H9 (cell line): ENCODE measurements around the gene TFAM. TPM values are rescaled to one million over a fixed set of nuclear protein-coding genes. Genes with fewer than 3 reads are reported as not detected.

Experiments
- DNase-seq: peaks from one replicate; pipeline ENCODE4 v3.0.0-alpha.2; 2017
- H2AFZ ChIP-seq: one replicate; pipeline ENCODE4 v1.6.1; 2013; ENCODE audit warnings: mild to moderate bottlenecking, low read length, control low read depth, moderate library complexity
- H2AK5ac ChIP-seq: 2 replicates; pipeline ENCODE4 v1.6.1; 2013; ENCODE audit warnings: low read length, control low read depth, mixed read lengths; ENCODE audit not compliant: insufficient read length
- H2BK120ac ChIP-seq: one replicate; pipeline ENCODE4 v1.6.1; 2013; ENCODE audit warnings: low read depth, mild to moderate bottlenecking, low read length, control low read depth, inconsistent platforms; ENCODE audit not compliant: poor library complexity, severe bottlenecking
- H2BK12ac ChIP-seq: 2 replicates; pipeline ENCODE4 v1.6.1; 2013; ENCODE audit warnings: low read length, control low read depth, mixed read lengths, low read depth; ENCODE audit not compliant: insufficient read length
- H2BK15ac ChIP-seq: 2 replicates; pipeline ENCODE4 v1.6.1; 2013; ENCODE audit warnings: low read depth, low read length, control low read depth
- H2BK20ac ChIP-seq: one replicate; pipeline ENCODE4 v1.6.1; 2013; ENCODE audit warnings: low read depth, mild to moderate bottlenecking, low read length, control low read depth, inconsistent platforms; ENCODE audit not compliant: poor library complexity, severe bottlenecking
- H2BK5ac ChIP-seq: 2 replicates; pipeline ENCODE4 v1.6.1; 2013; ENCODE audit warnings: low read length, control low read depth, mixed read lengths; ENCODE audit not compliant: insufficient read length
- H3K14ac ChIP-seq: 2 replicates; pipeline ENCODE4 v1.6.1; 2013; ENCODE audit warnings: low read length, control low read depth; ENCODE audit not compliant: insufficient read depth
- H3K18ac ChIP-seq: 2 replicates; pipeline ENCODE4 v1.6.1; 2013; ENCODE audit warnings: low read depth, mild to moderate bottlenecking, mixed read lengths, low read length, control low read depth; ENCODE audit not compliant: insufficient read length
- H3K23ac ChIP-seq: 2 replicates; pipeline ENCODE4 v1.6.1; 2013; ENCODE audit warnings: low read length, control low read depth, mixed read lengths, low read depth; ENCODE audit not compliant: insufficient read length
- H3K23me2 ChIP-seq: 2 replicates; pipeline ENCODE4 v1.6.1; 2013; ENCODE audit warnings: low read depth, mild to moderate bottlenecking, mixed read lengths, low read length, control low read depth; ENCODE audit not compliant: insufficient read length, poor library complexity, severe bottlenecking
- H3K27ac ChIP-seq: 2 replicates; pipeline ENCODE4 v1.5.1; 2013; ENCODE audit warnings: low read length, control low read depth, mixed read lengths, low read depth; ENCODE audit not compliant: insufficient read length
- H3K27me3 ChIP-seq: 2 replicates; pipeline ENCODE4 v1.6.1; 2013; ENCODE audit warnings: low read length, control low read depth, inconsistent platforms; ENCODE audit not compliant: insufficient read depth
- H3K4ac ChIP-seq: 2 replicates; pipeline ENCODE4 v1.6.1; 2013; ENCODE audit warnings: low read depth, mild to moderate bottlenecking, control low read depth, inconsistent platforms, low read length, moderate library complexity
- H3K4me1 ChIP-seq: 2 replicates; pipeline ENCODE4 v1.6.1; 2013; ENCODE audit warnings: low read length, control low read depth, inconsistent platforms; ENCODE audit not compliant: insufficient read depth
- H3K4me2 ChIP-seq: 2 replicates; pipeline ENCODE4 v1.6.1; 2013; ENCODE audit warnings: low read length, control low read depth, mixed read lengths; ENCODE audit not compliant: insufficient read length, insufficient read depth
- H3K56ac ChIP-seq: 2 replicates; pipeline ENCODE4 v1.6.1; 2013; ENCODE audit warnings: low read depth, mild to moderate bottlenecking, mixed read lengths, low read length, control low read depth; ENCODE audit not compliant: insufficient read length
- H3K79me1 ChIP-seq: 2 replicates; pipeline ENCODE4 v1.6.1; 2013; ENCODE audit warnings: low read depth, mild to moderate bottlenecking, moderate library complexity, low read length, control low read depth, inconsistent platforms; ENCODE audit not compliant: insufficient read depth, poor library complexity, severe bottlenecking
- H3K79me2 ChIP-seq: 2 replicates; pipeline ENCODE4 v1.6.1; 2013; ENCODE audit warnings: low read length, control low read depth, inconsistent platforms; ENCODE audit not compliant: insufficient read depth
- H3K9ac ChIP-seq: 2 replicates; pipeline ENCODE4 v1.6.1; 2013; ENCODE audit warnings: low read length, control low read depth, mixed read lengths; ENCODE audit not compliant: insufficient read length; ENCODE audit errors: extremely low read depth
- H3K9me3 ChIP-seq: one replicate; pipeline ENCODE4 v1.6.1; 2013; ENCODE audit warnings: low read depth, low read length, inconsistent platforms; ENCODE audit not compliant: control insufficient read depth
- H3T11ph ChIP-seq: one replicate; pipeline ENCODE4 v1.6.1; 2013; ENCODE audit warnings: mild to moderate bottlenecking, low read length, control low read depth, inconsistent platforms
- H4K20me1 ChIP-seq: one replicate; pipeline ENCODE4 v1.6.1; 2013; ENCODE audit not compliant: control insufficient read depth, insufficient read length, insufficient read depth
- H4K5ac ChIP-seq: 2 replicates; pipeline ENCODE4 v1.6.1; 2013; ENCODE audit warnings: low read depth, mild to moderate bottlenecking, mixed read lengths, low read length, control low read depth; ENCODE audit not compliant: insufficient read length
- H4K8ac ChIP-seq: replicated peaks from 2 replicates; pipeline ENCODE4 v1.6.1; 2013; ENCODE audit warnings: low read length, control low read depth, mixed read lengths, low read depth; ENCODE audit not compliant: insufficient read length
- H4K91ac ChIP-seq: 2 replicates; pipeline ENCODE4 v1.6.1; 2013; ENCODE audit warnings: low read depth, mild to moderate bottlenecking, moderate library complexity, mixed read lengths, low read length, control low read depth; ENCODE audit not compliant: insufficient read length
- H3K27ac Mint-ChIP-seq, 3 experiments: 2 replicates in 2 of 3; 3 replicates in 1 of 3; pipeline ENCODE4 v1.8.0; 2020 to 2021; ENCODE audit warnings: mixed read lengths in 3 of 3, mild to moderate bottlenecking in 1 of 3, moderate library complexity in 1 of 3
- H3K27me3 Mint-ChIP-seq: 2 replicates; pipeline ENCODE4 v1.8.0; 2021; ENCODE audit warnings: low read depth, mild to moderate bottlenecking, moderate library complexity, mixed read lengths
- H3K36me3 Mint-ChIP-seq, 3 experiments: 2 replicates in 2 of 3; 3 replicates in 1 of 3; pipeline ENCODE4 v1.8.0; 2020 to 2021; ENCODE audit warnings: low read depth in 3 of 3, mixed read lengths in 3 of 3; ENCODE audit not compliant: insufficient read depth in 1 of 3
- H3K4me1 Mint-ChIP-seq, 2 experiments: 2 replicates each; pipeline ENCODE4 v1.8.0; 2020; ENCODE audit warnings: mixed read lengths in 2 of 2
- H3K4me3 Mint-ChIP-seq, 2 experiments: 2 replicates in 1 of 2; 3 replicates in 1 of 2; pipeline ENCODE4 v1.8.0; 2020 to 2021; ENCODE audit warnings: mild to moderate bottlenecking in 2 of 2, mixed read lengths in 2 of 2, moderate library complexity in 1 of 2
- H3K9me3 Mint-ChIP-seq, 2 experiments: 2 replicates in 1 of 2; 3 replicates in 1 of 2; pipeline ENCODE4 v1.8.0; 2020; ENCODE audit warnings: mild to moderate bottlenecking in 2 of 2, mixed read lengths in 2 of 2, moderate library complexity in 1 of 2
- WGBS: extraction: QIAGEN DNeasy Blood & Tissue Kit; methylation state at CpG from one replicate; pipeline ENCODE4 v1.1.7; 2013; ENCODE audit warnings: missing lambda C conversion rate, low lambda C conversion rate, mixed read lengths; ENCODE audit not compliant: insufficient read length; ENCODE audit errors: extremely low coverage; 5-methylcytosine and 5-hydroxymethylcytosine counted together
- total RNA-seq: library from RNA; stranded (reverse); gene quantifications from 2 replicates; pipeline ENCODE4 v1.2.1, GENCODE V29; 2021
- TF ChIP-seq, protein P1 (sequence below): fragments of 200-600 bp; sonication (generic); conservative IDR thresholded peaks from 3 replicates; pipeline ENCODE4 v1.8.0; 2021; ENCODE audit warnings: antibody characterized with exemption, mild to moderate bottlenecking

TFAM gene
- total RNA-seq, 1 experiment from 2014 or later = 144 TPM

DNA sequence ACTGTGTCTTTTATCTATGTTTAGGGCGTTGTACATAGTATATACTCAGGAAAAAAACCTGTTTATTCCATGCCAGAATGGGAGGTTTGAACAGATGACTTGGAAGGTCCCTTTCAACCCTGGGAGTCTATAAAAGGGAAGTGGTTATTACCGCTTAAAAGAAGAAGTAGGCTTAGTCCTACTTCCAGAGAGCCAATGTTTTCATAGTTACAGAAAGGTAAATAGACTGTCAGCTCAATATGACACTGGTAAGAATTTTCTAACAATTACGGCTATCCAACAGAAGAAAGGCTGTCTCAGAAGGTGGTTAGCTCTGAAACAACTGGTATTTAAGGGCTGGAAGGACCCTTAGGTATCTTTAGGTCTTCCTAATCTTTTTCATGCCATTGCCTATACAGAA, 1.1 kb upstream of the TFAM start:
- Histone ChIP-seq H3T11ph (no peak overlapping the region), H3K56ac (no peak overlapping the region), H3K79me2 (peaks cover 9% of the 10 kb centered on the region; the same call in 1 of the 2 replicates), H3K23me2 (no peaks in the 10 kb centered on the region), H3K79me1 (no peaks in the 10 kb centered on the region), H4K8ac (no peak overlapping the region), H2AFZ (no peak overlapping the region), H4K20me1 (no peaks in the 10 kb centered on the region), H4K91ac (no peak overlapping the region), H2AK5ac (no peak overlapping the region), H2BK5ac (no peak overlapping the region), H2BK12ac (no peak overlapping the region), H3K4me2 (peak overlapping the region; percentile 67), H3K9ac (no peak overlapping the region), H2BK15ac (no peak overlapping the region), H3K27ac (no peak overlapping the region), H2BK120ac (no peak overlapping the region), H3K9me3 (no peaks in the 10 kb centered on the region), H3K27me3 (no peaks in the 10 kb centered on the region), H4K5ac (no peak overlapping the region), H3K4ac (no peak overlapping the region), H3K23ac (no peak overlapping the region), H3K4me1 (no peaks in the 10 kb centered on the region), H3K14ac (no peak overlapping the region), H3K18ac (no peak overlapping the region), H2BK20ac (no peak overlapping the region)
- TF ChIP-seq, protein P1, sequence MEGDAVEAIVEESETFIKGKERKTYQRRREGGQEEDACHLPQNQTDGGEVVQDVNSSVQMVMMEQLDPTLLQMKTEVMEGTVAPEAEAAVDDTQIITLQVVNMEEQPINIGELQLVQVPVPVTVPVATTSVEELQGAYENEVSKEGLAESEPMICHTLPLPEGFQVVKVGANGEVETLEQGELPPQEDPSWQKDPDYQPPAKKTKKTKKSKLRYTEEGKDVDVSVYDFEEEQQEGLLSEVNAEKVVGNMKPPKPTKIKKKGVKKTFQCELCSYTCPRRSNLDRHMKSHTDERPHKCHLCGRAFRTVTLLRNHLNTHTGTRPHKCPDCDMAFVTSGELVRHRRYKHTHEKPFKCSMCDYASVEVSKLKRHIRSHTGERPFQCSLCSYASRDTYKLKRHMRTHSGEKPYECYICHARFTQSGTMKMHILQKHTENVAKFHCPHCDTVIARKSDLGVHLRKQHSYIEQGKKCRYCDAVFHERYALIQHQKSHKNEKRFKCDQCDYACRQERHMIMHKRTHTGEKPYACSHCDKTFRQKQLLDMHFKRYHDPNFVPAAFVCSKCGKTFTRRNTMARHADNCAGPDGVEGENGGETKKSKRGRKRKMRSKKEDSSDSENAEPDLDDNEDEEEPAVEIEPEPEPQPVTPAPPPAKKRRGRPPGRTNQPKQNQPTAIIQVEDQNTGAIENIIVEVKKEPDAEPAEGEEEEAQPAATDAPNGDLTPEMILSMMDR = no peak
- no peaks in the 10 kb centered on the region; a peak in 1 of 5 replicates for H3K9me3 Mint-ChIP-seq
- H3K27me3 Mint-ChIP-seq = peaks cover 3% of the 10 kb centered on the region
- WGBS = no CpG with 5 or more reads among the region's 3 CpGs
- no peak for DNase-seq
- H3K4me3 Mint-ChIP-seq = peak overlapping the region; percentile 98 to 99
- no peak overlapping the region for H3K27ac Mint-ChIP-seq
- H3K4me1 Mint-ChIP-seq = peaks cover 12 to 15% of the 10 kb centered on the region in 2 experiments
- H3K36me3 Mint-ChIP-seq = peaks cover 11 to 33% (median 28%) of the 10 kb centered on the region in 3 experiments
